GM12873 (cell line): ENCODE data around the gene ZNF143.

Experiments
- TF ChIP-seq, protein P1 (sequence below): IDR thresholded peaks from 2 replicates; pipeline ENCODE4 v1.5.1; 2012; ENCODE audit warnings: low read depth, mild to moderate bottlenecking, moderate library complexity, low read length, control low read depth; ENCODE audit not compliant: insufficient read depth; ENCODE audit errors: missing control alignments

Gene ZNF143

DNA sequence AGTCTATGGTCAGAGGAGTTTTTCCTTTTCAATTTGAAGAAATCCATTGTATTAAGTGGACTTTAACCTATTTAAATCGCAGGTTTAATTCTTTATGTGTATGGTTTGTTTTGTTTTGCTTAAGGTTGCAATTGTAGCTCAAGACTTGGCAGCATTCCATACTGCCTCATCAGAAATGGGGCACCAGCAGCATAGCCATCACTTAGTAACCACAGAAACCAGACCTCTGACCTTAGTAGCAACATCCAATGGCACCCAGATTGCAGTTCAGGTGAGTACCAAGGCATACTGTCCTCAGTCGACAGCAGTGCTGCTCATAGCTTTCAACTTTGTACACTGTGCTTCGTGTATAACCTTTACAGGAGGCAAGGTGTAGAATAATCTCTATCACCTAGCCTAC lies 64.3 kb downstream of the ZNF143 start:
- TF ChIP-seq, protein P1, sequence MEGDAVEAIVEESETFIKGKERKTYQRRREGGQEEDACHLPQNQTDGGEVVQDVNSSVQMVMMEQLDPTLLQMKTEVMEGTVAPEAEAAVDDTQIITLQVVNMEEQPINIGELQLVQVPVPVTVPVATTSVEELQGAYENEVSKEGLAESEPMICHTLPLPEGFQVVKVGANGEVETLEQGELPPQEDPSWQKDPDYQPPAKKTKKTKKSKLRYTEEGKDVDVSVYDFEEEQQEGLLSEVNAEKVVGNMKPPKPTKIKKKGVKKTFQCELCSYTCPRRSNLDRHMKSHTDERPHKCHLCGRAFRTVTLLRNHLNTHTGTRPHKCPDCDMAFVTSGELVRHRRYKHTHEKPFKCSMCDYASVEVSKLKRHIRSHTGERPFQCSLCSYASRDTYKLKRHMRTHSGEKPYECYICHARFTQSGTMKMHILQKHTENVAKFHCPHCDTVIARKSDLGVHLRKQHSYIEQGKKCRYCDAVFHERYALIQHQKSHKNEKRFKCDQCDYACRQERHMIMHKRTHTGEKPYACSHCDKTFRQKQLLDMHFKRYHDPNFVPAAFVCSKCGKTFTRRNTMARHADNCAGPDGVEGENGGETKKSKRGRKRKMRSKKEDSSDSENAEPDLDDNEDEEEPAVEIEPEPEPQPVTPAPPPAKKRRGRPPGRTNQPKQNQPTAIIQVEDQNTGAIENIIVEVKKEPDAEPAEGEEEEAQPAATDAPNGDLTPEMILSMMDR = no peak

DNA sequence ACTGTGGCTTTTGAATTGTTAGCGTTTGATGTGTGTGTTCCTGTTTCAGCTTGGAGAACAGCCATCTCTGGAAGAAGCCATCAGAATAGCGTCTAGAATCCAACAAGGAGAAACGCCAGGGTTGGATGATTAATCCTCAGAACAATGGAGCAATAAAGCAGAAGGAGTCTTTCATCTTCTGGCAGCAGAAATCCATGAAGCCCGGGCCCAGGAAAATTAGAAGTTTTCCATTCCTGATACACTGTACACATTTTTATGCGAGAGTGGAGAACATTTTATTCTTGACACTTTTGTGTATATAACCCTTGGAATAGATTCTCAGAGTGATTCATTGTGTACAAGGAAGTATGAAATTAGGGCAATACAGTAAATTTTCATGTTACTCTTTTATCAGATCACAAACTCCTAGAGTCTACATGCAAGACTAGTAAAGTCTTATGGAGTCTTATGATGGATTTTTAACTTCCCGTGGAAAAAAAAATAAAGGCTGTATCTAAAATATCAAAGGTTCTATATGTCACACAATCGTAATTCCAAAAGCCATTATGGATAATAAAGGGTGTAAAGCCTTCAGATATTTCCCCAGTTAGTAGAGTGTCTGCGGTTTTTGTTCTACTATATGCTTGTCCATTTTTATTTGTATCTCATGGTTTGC lies 66.8 kb downstream of the ZNF143 start:
- TF ChIP-seq, protein P1 = no peak

DNA sequence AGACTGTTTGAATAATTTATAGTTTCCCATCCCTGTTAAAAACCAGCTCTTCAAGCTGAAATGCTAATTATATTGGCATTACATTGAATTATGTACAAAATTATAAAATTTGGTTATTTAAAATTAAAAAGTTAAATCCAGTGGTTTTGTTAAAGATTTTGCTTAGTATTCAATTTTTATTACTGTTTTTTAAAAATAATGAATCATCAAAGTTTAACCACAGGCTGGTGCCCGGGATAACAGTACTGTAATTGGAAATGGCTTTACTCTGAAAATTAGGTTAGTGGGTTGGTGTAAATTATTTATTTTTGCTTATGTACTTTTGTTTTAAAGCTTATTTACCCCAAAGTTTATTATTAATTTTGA lies 67.3 kb downstream of the ZNF143 start:
- TF ChIP-seq, protein P1 = no peak

DNA sequence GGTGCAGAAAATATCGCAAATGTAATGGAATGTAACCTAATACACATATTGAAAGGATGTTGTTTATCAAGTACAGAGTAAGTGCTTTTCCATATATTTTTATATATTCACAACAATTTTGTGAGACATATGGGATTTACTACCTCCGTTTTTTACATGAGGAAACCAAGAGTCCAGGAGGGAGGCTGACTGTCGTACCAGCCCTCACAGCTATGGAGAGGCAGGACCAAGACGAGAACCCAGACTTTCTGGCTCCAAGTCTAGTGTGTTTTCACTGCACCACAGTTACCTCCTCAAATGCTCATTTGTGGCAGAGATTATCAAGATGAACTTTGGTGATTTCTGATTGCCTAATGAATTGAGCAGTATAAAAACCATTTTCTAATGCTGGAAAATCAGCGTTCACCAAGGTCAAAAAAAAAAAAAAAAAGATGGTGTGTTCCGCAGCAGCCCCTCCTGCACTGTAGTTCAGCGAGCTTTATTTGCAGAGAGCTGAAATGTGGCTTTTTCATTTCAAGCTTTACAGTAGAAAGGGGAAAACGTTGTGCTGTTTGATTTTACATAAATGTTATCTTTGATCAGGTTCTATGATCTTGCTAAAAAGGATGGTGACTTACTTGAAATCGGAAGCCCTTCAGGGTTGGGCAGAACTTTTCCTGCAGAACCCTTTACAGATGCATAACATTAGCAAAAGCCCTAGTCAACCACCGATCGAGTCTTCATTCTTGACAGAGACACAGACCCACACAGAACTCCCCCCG lies 67.9 kb downstream of the ZNF143 start:
- TF ChIP-seq, protein P1 = no peak

DNA sequence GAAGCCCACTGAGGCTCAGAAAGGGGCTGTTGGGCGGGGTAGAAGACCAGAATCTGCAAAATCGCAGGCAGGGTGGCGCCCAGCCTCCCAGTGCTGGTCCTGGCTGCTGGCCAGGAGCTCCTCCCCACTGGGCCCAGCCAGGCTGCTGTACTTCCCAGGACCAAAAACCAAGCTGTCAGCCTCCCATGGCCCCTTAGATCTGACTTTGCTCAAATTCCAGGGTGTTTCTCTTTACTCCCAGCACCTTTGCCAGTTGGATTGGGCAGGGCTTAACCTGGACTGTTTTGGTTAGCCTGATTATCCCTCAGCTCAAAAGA lies 68.5 kb downstream of the ZNF143 start:
- TF ChIP-seq, protein P1 = no peak

DNA sequence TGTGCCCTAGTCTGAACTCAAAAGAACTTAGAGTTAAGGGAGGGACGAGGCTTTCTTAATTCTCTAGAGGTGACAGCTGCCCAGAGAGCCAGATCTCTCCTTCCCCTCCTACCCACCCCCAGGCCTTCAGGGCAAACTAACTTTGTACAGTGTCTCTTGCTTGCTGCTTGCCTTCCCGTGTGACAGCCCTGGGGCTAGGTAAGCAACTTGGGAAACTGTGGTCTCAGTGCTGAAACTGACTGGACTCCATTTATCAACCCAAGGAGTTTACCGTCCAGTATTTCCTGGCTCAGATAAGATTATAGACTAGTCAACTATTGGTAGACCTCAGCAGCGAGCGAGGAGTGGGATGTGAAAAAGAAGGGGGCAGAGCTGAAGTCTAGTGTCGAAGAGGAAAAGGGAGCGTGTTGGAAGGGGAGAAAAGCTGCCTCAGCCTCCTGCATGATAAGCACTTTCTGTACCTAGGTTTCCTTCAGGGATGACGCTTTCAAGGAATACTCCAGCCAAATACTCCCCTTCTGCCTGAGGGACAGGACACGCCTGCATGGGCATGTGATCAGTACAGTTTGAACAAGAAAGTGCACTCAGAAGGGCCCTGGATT lies 69.3 kb downstream of the ZNF143 start:
- TF ChIP-seq, protein P1 = no peak

DNA sequence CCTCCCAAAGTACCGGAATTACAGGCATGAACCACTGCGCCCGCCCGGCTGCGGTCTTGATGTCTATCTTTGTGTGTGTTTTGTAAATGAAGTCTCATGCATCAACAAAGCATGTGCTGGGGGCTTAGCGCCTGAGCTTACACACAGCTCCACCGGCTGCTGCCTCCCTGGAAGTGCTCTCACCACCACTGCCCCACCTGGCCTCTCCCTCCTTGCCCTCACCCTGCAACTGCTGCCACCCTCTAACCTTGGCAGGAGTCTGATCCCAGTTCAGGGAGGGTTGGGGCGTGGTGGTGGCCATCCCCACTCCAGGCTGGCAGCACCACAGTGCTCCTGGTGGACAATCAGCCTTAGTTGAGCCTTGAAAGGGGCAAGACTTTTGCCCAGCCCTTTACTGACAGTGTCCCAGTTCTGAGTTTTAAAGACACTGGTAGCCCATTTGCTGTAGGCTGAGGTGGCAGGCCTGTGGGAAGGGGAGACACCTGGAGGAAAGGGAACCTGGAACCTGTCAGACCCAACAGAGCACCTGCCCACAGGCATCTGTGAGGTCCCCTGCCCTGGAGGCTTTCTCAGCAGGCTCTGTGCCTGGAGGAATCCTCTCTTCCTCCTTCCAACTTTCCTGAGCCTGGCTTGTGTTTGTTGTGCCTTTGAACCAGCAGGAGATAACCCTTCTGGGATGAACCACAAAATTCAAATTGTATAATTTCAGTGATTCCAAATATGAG lies 70.3 kb downstream of the ZNF143 start:
- TF ChIP-seq, protein P1 = no peak
